Activated CD4-positive, alpha-beta T cell treated with anti-CD3 and anti-CD28 coated beads for 24 hours (primary cell): ENCODE measurements around the gene DMRT1.
"Not testable (repeated sequence)": the region's sequence is repeated elsewhere in the genome, so short reads cannot be mapped to it uniquely, and the experiment has no call there.

Source experiments
- DNase-seq, 2 donors: peaks; one replicate each; pipeline ENCODE4 v3.0.0-alpha.2; 2020; ENCODE audit warnings: low read depth in 2 of 2

Gene DMRT1

DNA sequence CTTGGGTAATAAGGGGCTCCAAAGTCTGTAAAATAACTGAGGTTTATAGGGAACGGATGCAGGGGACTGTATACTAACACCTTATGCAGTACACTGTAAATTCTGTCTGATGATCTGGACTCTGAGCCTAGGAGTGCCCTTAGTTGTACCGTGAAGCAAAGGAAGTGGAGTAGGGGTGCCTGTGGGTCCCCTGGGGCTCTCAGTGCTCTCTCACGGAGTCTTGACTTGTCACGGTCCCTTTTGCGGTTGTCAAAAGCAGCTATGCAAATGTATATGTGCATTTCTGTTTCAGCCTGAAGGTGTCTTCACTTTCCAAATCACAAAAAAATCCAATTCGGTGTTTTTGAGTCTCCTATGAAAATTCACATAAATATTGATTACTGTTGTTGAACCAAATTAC is 17.8 kb downstream of the DMRT1 start:
- DNase-seq: no peak

DNA sequence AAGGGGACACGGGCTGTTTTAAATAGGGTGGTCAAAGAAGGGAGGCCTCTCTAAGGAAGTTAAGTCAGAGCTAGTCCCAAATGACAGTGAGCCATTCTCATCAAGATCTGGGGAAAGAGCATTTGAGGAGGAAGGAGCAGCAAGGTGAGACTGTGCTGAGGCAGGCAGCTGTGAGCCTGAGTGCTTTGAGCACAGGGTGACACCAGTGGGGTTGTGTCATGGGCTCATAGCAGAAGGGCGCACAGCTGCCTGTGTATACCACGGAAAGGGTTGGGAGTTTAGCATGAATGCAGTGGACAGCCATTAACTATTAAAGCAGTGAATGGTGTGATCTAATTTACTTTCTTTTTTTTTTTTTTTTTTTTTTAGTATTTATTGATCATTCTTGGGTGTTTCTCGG is 19.2 kb downstream of the DMRT1 start:
- DNase-seq: no peak

DNA sequence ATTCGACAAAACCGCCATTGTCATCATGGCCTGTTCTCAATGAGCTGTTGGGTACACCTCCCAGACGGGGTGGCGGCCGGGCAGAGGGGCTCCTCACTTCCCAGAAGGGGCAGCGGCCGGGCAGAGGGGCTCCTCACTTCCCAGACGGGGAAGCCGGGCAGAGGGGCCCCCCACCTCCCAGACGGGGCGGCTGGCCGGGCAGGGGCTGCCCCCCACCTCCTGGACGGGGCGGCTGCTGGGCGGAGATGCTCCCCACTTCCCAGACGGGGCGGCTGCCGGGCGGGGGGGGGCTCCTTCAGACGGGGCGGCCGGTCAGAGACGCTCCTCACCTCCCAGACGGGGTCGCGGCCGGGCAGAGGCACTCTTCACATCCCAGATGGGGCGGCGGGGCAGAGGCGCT is 20.0 kb downstream of the DMRT1 start:
- not testable (repeated sequence) for DNase-seq

DNA sequence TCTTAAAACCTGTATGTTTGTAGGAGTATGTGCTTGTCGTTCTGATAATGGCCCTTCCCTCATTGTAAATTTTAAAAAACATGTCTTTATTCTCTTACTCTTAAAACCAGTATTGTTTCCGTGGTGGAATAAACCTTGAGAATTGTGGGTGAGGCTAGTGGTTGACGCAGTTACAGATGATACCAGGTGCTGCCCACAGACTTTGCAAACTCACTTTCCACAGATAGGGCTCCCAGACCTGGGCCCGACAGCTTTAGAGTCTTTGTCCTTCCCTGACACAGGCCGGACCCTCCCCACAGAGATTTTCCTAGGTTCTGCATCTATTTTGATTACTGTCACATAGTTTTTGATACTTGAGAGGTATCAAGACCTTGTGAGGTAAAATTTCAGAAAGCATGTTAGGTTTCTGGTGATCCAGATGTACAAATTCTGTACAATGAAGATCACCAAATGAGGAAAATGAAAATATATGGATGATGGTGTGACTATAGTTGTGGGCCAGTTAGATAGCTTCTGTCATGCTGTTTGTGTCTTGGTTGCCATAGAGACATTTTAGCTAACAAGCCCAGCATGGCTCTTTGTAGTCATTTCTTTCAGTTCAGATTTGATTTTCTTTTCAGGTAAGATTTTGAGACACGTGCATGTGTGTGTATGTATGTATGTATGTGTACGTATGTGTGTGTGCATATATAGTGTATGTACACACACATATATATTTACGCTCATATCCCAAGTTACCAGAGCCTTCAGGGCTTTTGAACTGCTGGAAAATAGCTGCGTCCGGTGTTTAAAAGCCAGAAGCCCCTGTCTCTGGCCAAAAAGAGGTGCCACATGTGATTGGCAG is 33.8 kb downstream of the DMRT1 start:
- DNase-seq: no peak

DNA sequence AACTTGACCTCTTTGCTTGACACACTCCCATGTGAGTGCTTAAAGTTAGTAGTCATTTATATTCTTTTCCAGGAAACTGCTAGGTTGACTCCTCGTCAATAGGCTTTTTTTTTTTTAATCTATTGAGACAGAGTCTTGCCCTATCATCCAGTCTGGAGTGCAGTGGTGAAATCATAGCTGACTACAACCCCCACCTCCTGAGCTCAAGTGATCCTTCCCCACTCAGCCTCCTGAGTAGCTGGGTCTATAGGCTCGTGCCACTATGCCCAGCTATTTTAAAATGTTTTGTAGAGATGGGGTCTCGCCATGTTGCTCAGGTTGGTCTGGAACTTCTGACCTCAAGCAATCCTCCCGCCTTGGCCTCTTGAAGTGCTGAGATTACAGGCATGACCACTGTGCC is 34.9 kb downstream of the DMRT1 start:
- DNase-seq: no peak

DNA sequence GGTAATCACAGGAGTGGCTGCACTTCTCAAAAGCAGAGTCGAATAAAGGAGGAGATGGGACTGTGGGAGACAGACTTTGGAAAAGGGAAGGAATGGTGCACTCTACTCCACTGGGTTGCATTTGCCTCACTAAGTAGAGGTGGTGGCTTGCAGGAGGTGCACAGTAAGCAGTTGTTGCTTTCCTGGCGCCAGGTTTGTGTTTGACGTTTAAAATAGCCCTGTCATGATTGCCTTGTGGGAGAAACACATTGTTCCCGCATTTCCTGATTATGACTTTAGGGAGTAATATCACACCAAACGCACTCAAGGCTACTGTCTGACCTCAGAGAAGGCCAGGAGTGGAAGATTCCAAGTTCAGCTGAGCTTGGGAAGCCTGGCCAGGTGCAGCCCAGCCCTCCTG is 36.7 kb downstream of the DMRT1 start:
- DNase-seq: no peak

DNA sequence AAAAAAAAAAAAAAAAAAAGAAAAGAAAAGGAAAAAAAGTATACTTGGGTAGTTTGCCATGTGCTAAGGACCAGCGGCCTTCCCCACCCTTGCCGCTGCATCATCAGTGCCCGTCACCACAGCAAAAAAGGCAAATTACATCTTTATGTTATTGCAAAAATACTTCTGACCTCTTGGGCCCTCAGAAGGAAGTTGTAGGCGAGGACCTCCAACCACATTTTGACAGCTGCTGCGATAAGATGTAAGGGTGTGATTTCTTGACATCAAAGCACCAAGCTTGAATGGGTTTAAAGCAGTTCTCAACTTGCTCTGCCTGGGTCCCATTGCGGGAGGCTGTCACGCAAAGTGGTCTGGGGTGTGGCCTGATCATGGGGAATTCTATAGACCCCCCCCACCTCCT is 39.2 kb downstream of the DMRT1 start:
- DNase-seq: no peak

DNA sequence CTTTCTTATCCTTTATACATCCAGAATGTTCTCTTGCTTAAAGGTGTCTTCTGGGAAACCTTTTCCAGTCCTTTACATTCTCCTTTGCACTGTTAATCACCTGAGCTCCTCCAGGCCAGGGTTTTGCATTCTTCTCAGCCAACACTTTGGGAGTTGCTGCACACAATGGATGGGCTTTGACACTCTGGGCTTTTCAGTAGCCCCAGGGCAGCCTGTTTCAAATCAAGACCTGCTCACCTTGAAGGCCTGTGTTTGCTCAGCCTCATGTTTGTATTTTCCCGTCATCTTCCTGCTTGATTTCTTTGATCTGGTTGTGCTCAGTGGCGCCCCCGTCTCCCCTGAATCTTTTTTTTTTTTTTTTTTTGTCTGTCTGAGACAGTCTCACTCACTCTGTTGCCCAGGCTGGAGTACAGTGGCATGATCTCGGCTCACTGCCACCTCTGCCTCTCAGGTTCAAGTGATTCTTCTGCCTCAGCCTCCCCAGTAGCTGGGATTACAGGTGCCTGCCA is 41.0 kb downstream of the DMRT1 start:
- no peak for DNase-seq

DNA sequence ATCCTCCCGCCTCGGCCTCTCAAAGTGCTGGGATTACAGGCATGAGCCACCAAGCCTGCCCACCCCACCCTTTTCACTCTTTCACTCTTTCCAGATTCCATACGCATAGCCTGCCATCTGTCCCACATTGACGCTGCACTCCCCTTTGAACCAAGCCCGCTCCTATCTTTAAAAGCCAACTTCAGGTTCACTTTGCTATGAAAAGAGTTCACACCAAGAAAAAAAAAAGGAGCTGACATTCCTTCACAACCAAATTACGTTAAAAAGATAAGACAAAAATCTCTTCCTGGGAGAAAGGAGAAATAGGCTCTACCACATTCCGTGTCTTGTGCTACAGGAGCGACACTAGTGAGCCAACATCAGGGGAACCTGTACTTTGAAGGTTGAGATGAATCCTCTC is 41.5 kb downstream of the DMRT1 start:
- no peak for DNase-seq

DNA sequence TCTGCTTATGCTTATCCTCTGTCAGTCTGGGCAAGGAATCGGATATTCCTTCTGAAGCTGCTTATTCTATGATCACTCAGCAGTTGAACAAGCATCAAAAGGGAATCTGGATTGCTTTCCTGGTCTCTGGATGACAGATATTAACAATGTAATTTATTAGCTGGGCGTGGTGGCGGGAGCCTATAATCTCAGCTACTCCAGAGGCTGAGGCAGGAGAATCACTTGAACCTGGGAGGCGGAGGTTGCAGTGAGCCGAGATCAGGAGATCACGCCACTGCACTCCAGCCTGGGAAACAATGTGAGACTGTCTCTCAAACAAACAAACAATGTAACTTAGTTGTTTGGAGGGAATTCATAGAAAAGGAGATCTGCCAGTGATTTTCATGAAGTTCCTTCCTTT is 45.4 kb downstream of the DMRT1 start:
- no peak for DNase-seq

DNA sequence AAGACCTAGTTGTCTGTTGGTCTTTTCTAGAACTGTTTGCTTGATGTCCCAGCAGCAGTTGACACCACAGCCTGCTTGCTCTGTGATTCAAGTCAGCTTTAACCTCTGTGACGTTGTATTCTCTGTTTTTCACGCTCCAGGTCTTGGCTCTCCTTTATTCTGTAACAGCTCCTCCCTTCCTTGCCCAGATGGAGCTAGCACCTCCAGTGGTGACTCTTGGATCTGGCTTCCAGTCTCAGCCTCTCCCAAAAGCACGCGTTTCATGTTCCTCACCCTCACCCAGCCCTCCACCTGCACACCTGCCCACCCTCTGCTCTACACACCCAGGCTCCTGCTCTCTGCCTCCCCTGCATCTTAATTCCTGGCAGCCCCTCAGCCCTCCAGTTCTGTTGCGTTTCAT is 50.6 kb downstream of the DMRT1 start:
- DNase-seq: no peak

DNA sequence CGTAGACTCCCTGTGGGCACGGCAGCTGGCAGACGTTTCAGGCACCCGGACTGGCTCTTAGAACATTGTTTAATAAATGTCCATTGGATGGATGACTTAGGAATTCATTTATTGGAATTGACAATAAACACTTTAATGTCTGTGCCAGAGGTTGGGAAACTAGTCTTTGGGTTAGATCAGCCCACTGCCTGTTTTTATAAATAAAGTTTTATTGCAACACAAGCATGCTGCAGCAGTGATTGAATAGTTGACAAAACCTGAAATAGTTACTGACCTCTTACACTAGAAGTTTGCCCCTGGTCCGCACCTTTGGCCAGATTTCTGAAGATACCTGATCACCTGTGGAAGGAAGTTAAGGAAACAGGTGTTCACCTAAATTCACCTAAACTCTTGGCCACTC is 51.6 kb downstream of the DMRT1 start:
- no peak for DNase-seq

DNA sequence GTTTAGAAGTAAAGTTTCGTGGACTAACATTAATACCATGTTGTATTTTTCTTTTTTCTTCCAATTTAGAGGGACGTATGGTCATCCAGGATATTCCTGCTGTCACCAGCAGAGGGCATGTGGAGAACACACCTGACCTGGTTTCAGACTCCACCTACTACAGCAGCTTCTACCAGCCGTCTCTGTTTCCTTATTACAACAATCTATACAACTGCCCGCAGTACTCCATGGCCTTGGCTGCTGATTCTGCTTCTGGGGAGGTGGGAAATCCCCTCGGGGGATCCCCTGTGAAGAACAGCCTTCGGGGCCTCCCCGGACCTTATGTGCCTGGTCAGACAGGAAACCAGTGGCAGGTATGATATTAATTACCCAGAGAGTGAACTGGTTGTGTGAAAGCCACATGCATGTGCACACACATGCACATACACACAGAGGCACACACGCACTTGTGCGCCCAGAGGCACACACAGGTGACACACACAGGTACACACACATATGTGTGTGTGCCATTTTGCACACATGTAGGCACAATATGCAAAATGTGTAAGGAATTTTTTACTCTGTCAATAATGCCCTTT is 52.4 kb downstream of the DMRT1 start:
- DNase-seq: peak; percentile 3 to 36

DNA sequence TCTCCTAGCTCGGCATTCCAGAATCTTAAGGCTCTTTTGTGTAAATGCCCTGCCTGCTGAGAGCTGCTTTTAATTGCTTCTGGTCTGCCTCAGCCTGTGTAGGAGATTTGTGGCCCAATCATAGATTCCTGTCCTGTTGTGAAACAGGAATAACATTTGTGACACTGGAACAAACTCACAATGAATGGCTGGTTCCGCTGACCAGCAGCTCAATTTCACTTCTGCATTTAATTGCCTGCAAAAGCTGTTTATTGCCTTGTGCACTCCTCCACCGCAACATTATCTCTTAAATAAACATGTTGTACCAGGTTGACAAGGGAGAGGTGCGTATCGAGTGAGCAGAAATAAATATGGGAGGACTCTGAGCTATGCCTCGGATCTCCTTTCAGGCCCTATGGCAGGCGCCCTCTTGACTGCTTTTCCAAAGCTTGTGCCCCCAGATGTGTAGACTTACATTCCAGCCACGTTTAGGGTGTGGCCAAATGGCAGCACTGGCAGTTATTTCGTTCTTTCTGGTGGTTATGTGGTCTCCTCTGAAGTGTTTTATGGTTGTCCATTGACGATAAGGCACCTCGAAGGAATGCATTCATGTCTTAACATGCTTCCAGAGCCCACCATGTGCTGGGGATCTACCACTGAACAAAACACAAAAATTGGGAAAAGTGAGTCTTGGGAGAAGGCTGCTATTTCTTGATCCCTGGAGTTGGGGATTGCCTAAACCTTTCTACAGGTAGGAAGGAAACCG is 58.1 kb downstream of the DMRT1 start:
- no peak for DNase-seq

DNA sequence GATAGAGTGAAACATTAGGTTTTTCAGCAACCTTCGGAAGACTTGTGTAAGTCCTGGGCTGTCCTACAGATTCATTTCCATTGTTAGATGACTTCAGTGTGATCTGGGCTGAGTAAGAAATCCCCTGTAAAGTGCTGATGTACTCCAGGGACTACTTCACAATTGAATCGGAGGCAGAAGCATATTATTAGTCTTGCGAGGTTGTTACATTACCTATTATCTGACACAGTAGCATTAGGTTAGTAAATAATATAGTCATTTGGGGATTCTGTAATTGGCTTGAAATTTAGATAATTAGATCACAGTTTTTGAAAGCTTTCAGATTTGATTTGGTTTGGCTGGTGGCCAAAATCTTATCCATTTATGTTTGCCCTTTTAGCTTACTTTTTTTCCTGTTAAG is 62.4 kb downstream of the DMRT1 start:
- DNase-seq: no peak

DNA sequence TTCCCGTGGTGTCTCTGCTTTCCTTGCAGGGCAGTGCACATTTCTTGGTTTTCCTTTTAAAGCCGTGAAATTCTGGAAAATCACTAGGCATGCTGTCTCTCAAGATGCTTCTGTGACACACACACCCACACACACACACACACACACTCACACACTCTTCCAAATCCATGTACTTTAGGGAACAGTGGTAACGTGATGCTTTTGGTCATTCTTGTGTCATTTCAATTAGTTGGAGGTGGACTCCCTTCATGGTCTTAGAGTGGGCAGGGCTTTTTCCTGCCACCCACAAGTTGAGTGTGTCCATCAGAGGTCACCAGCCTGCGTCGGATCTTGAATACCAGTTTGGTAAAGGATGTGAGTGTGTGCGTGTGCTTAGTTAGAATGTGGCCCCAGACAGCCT is 64.4 kb downstream of the DMRT1 start:
- DNase-seq: no peak

DNA sequence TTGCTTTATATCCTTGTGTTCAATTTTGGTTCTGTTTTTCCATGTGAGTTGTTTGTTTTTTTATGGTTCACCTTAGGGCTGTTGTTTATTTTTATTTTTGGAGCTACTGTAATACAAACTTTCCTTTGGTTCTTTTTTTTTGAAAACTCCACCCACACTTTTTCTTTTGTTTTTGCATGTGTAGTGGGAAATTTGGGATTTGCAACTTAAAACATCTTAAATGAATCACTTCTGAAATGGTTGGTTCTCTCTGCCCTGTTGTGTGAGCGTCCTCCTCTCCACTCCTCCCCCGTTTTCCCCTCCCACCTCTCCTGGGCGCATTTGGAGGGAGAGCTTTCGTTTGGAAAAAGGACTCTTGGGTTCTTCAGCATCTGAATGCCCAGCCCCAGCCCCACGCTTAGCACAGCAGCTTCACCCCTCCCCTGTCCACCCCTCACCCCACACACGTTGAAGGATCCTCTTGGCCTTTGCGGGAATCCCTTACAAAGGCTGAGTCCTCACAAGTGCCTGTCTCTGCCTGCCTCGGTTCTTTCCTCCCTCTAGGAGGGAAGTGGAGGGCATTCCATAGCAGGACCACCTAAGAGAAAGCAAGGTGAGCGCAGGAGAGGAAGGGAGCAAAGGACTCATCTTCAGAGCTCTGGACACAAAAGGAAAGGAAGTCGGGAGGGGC is 67.2 kb downstream of the DMRT1 start:
- DNase-seq: no peak

DNA sequence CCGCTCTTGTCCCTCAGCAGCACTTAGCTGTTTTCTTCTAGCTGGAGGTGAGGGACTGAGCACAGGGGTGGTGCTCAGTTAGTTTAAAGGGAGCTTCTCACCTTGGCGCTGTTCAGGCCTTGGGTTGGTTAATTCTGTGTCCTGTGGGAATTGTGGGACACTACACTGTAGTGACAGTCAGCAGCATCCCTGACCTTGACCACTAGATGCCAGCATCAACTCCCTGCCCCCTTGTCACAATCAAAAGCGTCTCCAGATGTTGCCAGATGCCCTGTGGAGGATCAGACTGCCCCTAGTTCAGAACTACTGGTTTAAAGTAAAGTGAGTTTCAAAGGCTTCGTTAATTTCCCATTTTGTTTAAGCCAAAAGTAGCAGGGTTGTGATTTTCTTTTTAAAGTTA is 69.5 kb downstream of the DMRT1 start:
- no peak for DNase-seq

DNA sequence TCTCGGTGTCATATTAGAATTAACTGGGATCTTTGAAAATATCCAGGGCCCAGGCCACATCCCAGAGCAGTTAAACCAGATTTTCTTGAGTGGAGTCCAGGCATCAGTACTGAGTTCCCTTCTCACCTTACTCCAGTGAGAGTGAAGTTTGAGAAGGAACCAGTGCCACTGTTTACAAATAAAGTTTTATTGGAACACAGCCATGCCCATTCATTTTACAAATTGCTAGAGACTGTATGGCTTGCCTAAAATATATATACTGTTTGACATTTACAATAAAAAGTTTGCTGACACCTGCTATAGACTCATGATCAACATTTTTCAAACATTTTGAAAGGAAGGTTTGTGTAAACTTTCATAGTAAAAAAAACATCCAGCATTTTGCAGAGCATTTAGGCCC is 71.3 kb downstream of the DMRT1 start:
- DNase-seq: no peak

DNA sequence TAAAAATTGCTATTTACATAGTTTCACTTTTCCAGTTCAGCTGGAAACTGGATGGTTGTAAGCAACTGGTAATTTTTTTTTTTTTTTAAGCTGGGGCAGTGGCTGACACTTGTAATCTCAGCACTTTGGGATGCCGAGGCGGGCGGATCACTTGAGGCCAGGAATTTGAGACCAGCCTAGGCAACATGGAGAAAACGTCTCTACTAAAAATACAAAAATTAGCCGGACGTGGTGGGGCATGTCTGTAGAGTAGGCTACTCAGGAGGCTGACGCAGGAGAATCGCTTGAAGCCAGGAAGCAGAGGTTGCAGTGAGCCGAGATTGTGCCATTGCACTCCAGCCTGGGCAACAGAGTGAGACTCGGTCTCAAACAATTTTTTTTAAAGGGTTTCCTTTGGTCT is 72.0 kb downstream of the DMRT1 start:
- DNase-seq: not testable (repeated sequence)

DNA sequence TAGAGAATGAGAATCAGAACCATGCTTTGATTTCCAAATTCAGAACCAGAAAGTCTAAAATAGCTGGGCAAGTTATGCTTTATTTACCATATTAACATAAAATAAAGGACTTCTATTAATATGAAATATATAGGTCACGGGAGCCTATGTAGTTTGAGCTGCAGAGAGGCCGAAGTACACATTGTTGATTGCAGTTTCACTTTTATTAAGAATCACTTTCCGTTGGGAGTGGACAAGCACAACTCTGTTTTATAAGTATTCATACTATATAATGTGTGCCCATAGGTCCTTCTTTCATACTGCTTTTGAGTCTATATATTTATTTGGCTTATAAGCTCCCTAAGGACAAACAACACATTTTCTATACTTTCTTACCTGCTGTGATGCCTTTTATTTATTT is 76.2 kb downstream of the DMRT1 start:
- DNase-seq: no peak

DNA sequence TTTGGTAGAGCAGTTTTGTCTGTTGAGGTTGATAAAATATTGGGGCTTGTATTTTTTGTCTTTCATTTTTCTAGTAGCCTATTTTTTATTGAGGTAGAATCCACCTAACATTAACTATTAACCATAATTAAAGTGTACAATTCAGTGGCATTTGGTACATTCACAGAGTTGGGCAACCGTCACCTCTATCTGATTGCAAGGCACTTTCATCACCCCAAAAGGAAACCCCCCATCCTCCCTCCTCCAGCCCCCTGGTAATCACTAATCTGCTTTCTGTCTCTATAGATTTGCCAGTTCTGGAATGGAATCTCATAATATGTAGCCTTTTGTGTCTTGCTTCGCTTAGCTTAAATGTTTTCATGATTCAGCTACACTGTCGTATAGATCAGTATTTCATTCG is 79.4 kb downstream of the DMRT1 start:
- DNase-seq: no peak
